Natural killer cell treated with Interleukin-12 subunit alpha and Interleukin-12 subunit beta and Interleukin-15 and Interleukin-18, amount 100 ng/mL, for 72 hours (primary cell): ENCODE results near the gene RASAL1. TPM values are rescaled to one million over a fixed set of nuclear protein-coding genes. Genes with fewer than 3 reads are reported as not detected.

Experiments used
- ATAC-seq, 2 donors: fragments of 150-1000 bp; cut with Tn5 transposase in 1 of 2; sonication (Bioruptor Pico), chemical (Tn5 transposase) in 1 of 2; 2 replicates each; pipeline ENCODE4 v1.10.0; 2021
- DNase-seq: peaks from one replicate; pipeline ENCODE4 v3.0.0; 2022; ENCODE audit warnings: low spot score
- H3K27ac Mint-ChIP-seq, 2 donors: 1 replicate in 1 of 2; 2 replicates in 1 of 2; pipeline ENCODE4 v1.8.0; 2022; ENCODE audit warnings: mixed read lengths in 2 of 2, mild to moderate bottlenecking in 1 of 2, moderate library complexity in 1 of 2
- H3K27me3 Mint-ChIP-seq, 2 donors: 1 replicate in 1 of 2; 2 replicates in 1 of 2; pipeline ENCODE4 v1.8.0; 2022; ENCODE audit warnings: mixed read lengths in 2 of 2
- H3K36me3 Mint-ChIP-seq: one replicate; pipeline ENCODE4 v1.8.0; 2022; ENCODE audit warnings: mixed read lengths
- H3K4me1 Mint-ChIP-seq, 2 donors: 1 replicate in 1 of 2; 2 replicates in 1 of 2; pipeline ENCODE4 v1.8.0; 2022; ENCODE audit warnings: low read depth in 2 of 2, mixed read lengths in 2 of 2, mild to moderate bottlenecking in 1 of 2
- H3K4me3 Mint-ChIP-seq: one replicate; pipeline ENCODE4 v1.8.0; 2022; ENCODE audit warnings: mixed read lengths
- H3K9me3 Mint-ChIP-seq: 2 replicates; pipeline ENCODE4 v1.8.0; 2022; ENCODE audit warnings: mixed read lengths
- total RNA-seq, 2 donors: library from RNA; stranded (reverse); gene quantifications; one replicate each; pipeline ENCODE4 v1.2.3, GENCODE V29; 2022

The RASAL1 gene
- total RNA-seq, 2 donors from 2014 or later: not detected

- peaks cover 39 to 49% of the 10 kb centered on the region in 2 donors for H3K4me1 Mint-ChIP-seq
- peak overlapping the region; percentile 4 to 72 for H3K27ac Mint-ChIP-seq
- H3K36me3 Mint-ChIP-seq: no peaks in the 10 kb centered on the region
- H3K9me3 Mint-ChIP-seq: no peaks in the 10 kb centered on the region
- H3K27me3 Mint-ChIP-seq: no peaks in the 10 kb centered on the region
- no peak for DNase-seq
- no peak for ATAC-seq
- H3K4me3 Mint-ChIP-seq: peak overlapping the region; percentile 32
Observed at GRCh38 chr12:113087193-113087592, 48.4 kb downstream of the RASAL1 start.

DNA sequence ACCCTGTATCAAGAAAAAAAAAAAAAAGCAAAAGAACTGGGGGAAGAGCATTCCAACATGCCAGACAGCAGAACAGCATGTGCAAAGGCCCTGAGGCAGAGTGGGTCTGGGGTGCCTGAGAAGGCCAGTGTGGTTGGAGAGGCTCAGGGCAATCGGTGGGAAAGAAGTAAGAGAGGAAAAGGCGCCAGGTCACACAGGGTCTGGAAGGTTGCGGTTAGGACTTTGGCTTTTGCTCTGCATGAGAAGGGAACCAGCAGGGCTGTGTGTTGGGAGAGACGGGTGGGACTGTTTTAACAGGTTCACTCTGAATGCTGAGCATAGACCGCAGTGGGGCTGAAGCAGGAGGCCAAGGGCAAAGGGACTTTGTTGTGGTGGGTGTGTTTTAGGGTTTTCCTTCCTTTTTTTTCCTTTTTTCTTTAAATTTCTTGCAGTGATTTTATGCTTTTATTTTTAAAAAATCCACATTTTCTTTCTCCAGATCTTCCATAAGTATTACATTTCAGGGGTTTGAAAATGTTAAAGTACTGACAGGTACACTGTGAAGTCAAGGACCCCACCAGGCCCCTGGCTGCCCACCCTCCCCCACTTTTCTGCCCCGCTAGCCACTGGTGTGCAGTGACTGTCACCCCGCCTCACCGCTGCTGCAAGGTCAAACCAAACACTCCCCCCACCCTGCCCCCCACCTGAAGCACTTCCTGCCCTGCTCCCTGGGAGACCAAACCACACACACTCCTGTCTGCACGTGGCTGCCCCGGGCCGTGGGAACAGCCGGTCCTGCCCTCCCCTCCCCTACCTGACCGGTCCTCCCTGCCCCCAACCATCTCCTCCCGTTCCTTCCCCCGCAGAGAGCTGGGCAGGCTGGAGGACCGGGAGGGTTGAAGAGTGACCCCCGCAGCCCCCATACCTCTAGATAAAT lies 49.1 kb downstream of the RASAL1 start:
- H3K4me3 Mint-ChIP-seq: peak overlapping the region; percentile 32
- H3K4me1 Mint-ChIP-seq: peaks cover 39 to 50% of the 10 kb centered on the region in 2 donors
- ATAC-seq (peak in 1 of 2 donors; percentile 51), DNase-seq (no peak)
- H3K27me3 Mint-ChIP-seq: no peaks in the 10 kb centered on the region
- H3K27ac Mint-ChIP-seq: peak overlapping the region; percentile 4 to 72
- H3K36me3 Mint-ChIP-seq: no peaks in the 10 kb centered on the region
- no peaks in the 10 kb centered on the region for H3K9me3 Mint-ChIP-seq

GRCh38 chr12:113083863-113084435 lies 51.6 kb downstream of the RASAL1 start:
- DNase-seq (no peak), ATAC-seq (peak; percentile 14 to 20)
- H3K36me3 Mint-ChIP-seq: no peaks in the 10 kb centered on the region
- H3K27me3 Mint-ChIP-seq: peaks cover 0 to under 1% of the 10 kb centered on the region in 2 donors
- H3K27ac Mint-ChIP-seq: peak overlapping the region in 1 of 2 donors; percentile 8
- no peaks in the 10 kb centered on the region for H3K9me3 Mint-ChIP-seq
- H3K4me3 Mint-ChIP-seq: no peak overlapping the region
- peaks cover 34 to 50% of the 10 kb centered on the region in 2 donors for H3K4me1 Mint-ChIP-seq

- DNase-seq (no peak), ATAC-seq (peak in 1 of 2 donors; percentile 37)
- Mint-ChIP-seq H3K27me3 (peaks cover 0 to 6% of the 10 kb centered on the region in 2 donors), H3K4me3 (no peak overlapping the region), H3K27ac (no peak overlapping the region), H3K9me3 (no peaks in the 10 kb centered on the region), H3K4me1 (peaks cover 36 to 42% of the 10 kb centered on the region in 2 donors), H3K36me3 (no peaks in the 10 kb centered on the region)
Observed at GRCh38 chr12:113082486-113083148, 52.9 kb downstream of the RASAL1 start.

GRCh38 chr12:113081873-113082272 lies 53.7 kb downstream of the RASAL1 start:
- Mint-ChIP-seq H3K9me3 (no peaks in the 10 kb centered on the region), H3K27ac (no peak overlapping the region), H3K27me3 (peaks cover 0 to 6% of the 10 kb centered on the region in 2 donors), H3K4me3 (no peak overlapping the region), H3K4me1 (peaks cover 32 to 37% of the 10 kb centered on the region in 2 donors), H3K36me3 (no peaks in the 10 kb centered on the region)
- ATAC-seq: no peak
- DNase-seq: no peak

DNA sequence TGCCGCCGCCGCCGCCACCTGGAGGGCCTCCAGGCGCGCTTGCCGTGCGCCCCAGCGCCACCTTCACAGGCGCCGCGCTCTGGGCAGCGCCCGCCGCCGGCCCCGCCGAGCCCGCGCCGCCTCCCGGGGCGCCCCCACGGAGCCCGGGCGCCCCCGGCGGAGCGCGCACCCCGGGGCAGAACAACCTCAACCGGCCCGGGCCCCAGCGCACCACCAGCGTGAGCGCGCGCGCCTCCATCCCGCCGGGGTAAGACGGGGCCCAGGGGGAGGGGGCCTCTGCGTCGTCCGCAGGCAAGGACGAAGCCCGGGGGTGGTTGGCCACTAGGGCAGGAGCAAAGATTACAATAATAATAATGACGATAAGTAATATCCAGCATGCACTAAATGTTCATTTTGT lies 57.7 kb downstream of the RASAL1 start:
- H3K4me1 Mint-ChIP-seq: peaks cover 12% of the 10 kb centered on the region in 2 donors
- no peaks in the 10 kb centered on the region for H3K9me3 Mint-ChIP-seq
- no peak overlapping the region for H3K4me3 Mint-ChIP-seq
- H3K27ac Mint-ChIP-seq: no peak overlapping the region
- H3K27me3 Mint-ChIP-seq: peaks cover 10 to 20% of the 10 kb centered on the region in 2 donors
- H3K36me3 Mint-ChIP-seq: no peaks in the 10 kb centered on the region
- DNase-seq (no peak), ATAC-seq (no peak)

- H3K36me3 Mint-ChIP-seq: no peaks in the 10 kb centered on the region
- no peaks in the 10 kb centered on the region for H3K9me3 Mint-ChIP-seq
- DNase-seq (no peak), ATAC-seq (peak; percentile 23 to 40)
- H3K4me3 Mint-ChIP-seq: no peak overlapping the region
- peaks cover 10 to 20% of the 10 kb centered on the region in 2 donors for H3K27me3 Mint-ChIP-seq
- H3K27ac Mint-ChIP-seq: no peak overlapping the region
- H3K4me1 Mint-ChIP-seq: peaks cover 7 to 8% of the 10 kb centered on the region in 2 donors
Observed at GRCh38 chr12:113077057-113077858, 58.3 kb downstream of the RASAL1 start.

DNA sequence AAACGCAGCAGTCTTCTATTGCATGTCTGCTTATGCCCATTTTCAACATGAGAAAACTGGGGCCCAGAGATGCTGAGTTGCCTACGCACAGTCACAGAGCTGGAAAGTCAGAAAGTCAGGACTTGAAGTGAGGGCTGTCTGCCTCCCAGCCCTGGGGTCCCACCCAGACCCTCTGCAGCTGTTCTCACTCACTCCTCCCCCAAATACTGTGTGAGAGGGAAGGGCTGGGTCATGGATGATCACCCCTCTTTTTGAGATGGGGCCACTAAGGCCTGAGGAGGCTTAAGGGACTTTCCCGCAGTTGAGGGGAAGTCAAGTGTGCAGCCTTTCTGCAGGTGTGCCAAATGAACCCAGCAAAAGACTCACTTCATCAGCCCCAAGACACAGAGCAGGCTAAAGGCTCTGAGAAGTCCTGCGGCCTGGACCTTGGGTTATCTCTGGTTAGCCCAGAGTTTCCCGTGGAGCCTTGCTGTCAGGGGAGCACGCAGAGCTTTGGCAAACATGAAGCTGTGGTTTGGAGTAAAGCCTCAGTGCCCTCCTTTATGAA lies 60.4 kb downstream of the RASAL1 start:
- H3K9me3 Mint-ChIP-seq: no peaks in the 10 kb centered on the region
- ATAC-seq (no peak), DNase-seq (no peak)
- peaks cover 10 to 20% of the 10 kb centered on the region in 2 donors for H3K27me3 Mint-ChIP-seq
- H3K36me3 Mint-ChIP-seq: no peaks in the 10 kb centered on the region
- H3K27ac Mint-ChIP-seq: no peak overlapping the region
- peaks cover 13 to 18% of the 10 kb centered on the region in 2 donors for H3K4me1 Mint-ChIP-seq
- no peak overlapping the region for H3K4me3 Mint-ChIP-seq

DNA sequence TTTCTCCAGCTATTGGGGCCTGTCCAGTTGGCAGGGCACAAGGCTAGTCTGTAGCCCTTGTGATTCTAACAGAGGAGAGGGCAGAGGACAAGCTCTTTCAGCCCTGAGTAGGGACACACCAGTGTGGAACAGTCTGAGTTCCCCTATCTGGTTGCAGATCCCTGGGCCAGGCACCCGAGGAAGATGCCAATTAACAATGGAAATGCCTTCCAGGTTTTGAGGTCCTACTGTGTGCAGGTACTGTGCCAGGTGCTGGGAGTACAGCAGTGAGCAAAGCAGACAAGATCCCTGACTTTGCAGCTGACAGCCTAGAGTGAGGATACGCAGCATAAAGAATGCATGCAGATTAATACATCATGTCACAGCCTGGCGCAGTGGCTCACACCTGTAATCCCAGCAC lies 62.0 kb downstream of the RASAL1 start:
- Mint-ChIP-seq H3K27ac (no peak overlapping the region), H3K4me3 (no peak overlapping the region), H3K4me1 (peaks cover 16 to 20% of the 10 kb centered on the region in 2 donors), H3K27me3 (peaks cover 10 to 18% of the 10 kb centered on the region in 2 donors), H3K9me3 (no peaks in the 10 kb centered on the region), H3K36me3 (no peaks in the 10 kb centered on the region)
- ATAC-seq (no peak), DNase-seq (no peak)

DNA sequence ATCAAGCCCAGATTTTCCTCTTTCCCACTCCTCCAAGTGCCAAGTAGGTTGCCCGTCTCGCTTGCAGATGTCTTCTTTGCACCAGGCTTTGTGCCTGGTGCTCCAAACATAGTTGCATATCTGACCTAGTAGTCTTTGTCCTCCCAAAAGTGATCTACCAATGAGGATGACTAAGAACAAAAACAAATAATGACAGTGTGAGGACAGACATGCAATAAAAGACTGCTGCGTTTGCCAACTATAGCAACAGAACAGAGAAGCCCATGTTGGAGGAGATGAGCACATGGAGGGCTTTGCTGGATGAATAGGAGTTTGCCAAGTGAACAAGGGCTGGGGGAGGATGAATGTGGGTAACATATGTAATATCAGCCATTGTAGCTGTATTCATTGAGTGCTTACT lies 63.4 kb downstream of the RASAL1 start:
- no peak for ATAC-seq
- Mint-ChIP-seq H3K4me1 (peaks cover 13 to 20% of the 10 kb centered on the region in 2 donors), H3K27ac (no peak overlapping the region)

GRCh38 chr12:113071135-113072112 lies 64.1 kb downstream of the RASAL1 start:
- no peak for DNase-seq
- peak overlapping the region; percentile 53 to 75 for H3K27ac Mint-ChIP-seq
- no peaks in the 10 kb centered on the region for H3K36me3 Mint-ChIP-seq
- peaks cover 13 to 20% of the 10 kb centered on the region in 2 donors for H3K4me1 Mint-ChIP-seq
- ATAC-seq: no peak
- H3K27me3 Mint-ChIP-seq: peaks cover 10 to 12% of the 10 kb centered on the region in 2 donors
- H3K9me3 Mint-ChIP-seq: no peaks in the 10 kb centered on the region
- H3K4me3 Mint-ChIP-seq: no peak overlapping the region

More for the DNA sequence above, 63.4 kb downstream of the RASAL1 start:
- peaks cover 10 to 15% of the 10 kb centered on the region in 2 donors for H3K27me3 Mint-ChIP-seq
- no peaks in the 10 kb centered on the region for H3K9me3 Mint-ChIP-seq
- H3K36me3 Mint-ChIP-seq: no peaks in the 10 kb centered on the region
- no peak for DNase-seq
- no peak overlapping the region for H3K4me3 Mint-ChIP-seq
